Renal cortical epithelial cell (primary cell): ENCODE data around the gene HNRNPA1. TPM values are rescaled to one million over a fixed set of nuclear protein-coding genes. Genes with fewer than 3 reads are reported as not detected.
"Not testable (repeated sequence)": the region's sequence is repeated elsewhere in the genome, so short reads cannot be mapped to it uniquely, and the experiment has no call there.

Experiments used
- DNase-seq: peaks from one replicate; pipeline ENCODE4 v3.0.0-alpha.2; 2011; ENCODE audit warnings: low read depth
- total RNA-seq: library from RNA; depleted of rRNA; stranded (reverse); fragments of >200 nt; gene quantifications from 2 replicates; pipeline ENCODE4 v1.2.3, GENCODE V29; 2014

Gene HNRNPA1
- total RNA-seq, 1 donor from 2014 or later = 386 TPM

GRCh38 chr12:54276368-54276767 lies 4.2 kb upstream of the HNRNPA1 start:
- no peak for DNase-seq

GRCh38 chr12:54277823-54278276 lies 2.7 kb upstream of the HNRNPA1 start:
- peak; percentile 46 for DNase-seq

GRCh38 chr12:54279227-54279631 lies 1.3 kb upstream of the HNRNPA1 start:
- no peak for DNase-seq

GRCh38 chr12:54279632-54280467 lies 676 bp upstream of the HNRNPA1 start, which contains the start of gene CBX5:
Gene CBX5 (minus strand): TSS chr12:54280122. CDS start chr12:54257650, 22,472 bp downstream.
- DNase-seq = peak; percentile 100

DNA sequence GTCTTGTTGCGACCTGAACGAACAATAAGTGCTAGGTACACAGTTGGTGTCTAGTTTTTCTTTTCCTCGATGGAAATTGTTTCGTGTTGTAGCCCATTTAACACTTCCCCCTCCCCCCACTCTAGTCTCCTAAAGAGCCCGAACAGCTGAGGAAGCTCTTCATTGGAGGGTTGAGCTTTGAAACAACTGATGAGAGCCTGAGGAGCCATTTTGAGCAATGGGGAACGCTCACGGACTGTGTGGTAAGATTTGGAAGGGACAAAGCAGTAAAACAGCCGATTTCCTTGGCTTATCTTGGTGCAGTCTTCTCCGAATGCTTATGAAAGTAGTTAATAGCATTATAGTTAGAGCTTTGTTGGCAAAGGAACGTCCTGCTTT lies 724 bp downstream of the HNRNPA1 start:
- not testable (repeated sequence) for DNase-seq

GRCh38 chr12:54281694-54282093 lies 1.2 kb downstream of the HNRNPA1 start:
- not testable (repeated sequence) for DNase-seq

- no peak for DNase-seq
Measured at GRCh38 chr12:54282949-54283593, 2.5 kb downstream of the HNRNPA1 start.

DNA sequence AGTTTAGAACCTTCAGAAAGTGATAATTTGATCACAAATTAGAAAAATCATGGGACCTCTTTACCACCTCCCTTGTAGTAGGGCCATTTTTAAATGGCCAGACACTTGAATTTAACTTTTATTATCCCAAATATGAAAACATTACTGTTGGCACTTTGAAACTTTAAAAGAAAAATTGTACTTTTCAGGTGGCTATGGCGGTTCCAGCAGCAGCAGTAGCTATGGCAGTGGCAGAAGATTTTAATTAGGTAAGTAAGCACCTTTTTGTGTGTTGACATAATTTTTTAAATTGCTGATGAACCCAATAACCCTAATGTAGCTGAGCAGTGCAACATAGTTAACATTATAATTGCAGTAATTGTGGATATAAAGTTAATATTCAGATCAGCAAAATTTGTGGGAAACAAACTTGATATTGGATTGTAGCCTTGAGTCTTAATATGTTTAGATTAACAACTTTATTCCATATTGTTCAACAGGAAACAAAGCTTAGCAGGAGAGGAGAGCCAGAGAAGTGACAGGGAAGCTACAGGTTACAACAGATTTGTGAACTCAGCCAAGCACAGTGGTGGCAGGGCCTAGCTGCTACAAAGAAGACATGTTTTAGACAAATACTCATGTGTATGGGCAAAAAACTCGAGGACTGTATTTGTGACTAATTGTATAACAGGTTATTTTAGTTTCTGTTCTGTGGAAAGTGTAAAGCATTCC lies 3.7 kb downstream of the HNRNPA1 start:
- not testable (repeated sequence) for DNase-seq

DNA sequence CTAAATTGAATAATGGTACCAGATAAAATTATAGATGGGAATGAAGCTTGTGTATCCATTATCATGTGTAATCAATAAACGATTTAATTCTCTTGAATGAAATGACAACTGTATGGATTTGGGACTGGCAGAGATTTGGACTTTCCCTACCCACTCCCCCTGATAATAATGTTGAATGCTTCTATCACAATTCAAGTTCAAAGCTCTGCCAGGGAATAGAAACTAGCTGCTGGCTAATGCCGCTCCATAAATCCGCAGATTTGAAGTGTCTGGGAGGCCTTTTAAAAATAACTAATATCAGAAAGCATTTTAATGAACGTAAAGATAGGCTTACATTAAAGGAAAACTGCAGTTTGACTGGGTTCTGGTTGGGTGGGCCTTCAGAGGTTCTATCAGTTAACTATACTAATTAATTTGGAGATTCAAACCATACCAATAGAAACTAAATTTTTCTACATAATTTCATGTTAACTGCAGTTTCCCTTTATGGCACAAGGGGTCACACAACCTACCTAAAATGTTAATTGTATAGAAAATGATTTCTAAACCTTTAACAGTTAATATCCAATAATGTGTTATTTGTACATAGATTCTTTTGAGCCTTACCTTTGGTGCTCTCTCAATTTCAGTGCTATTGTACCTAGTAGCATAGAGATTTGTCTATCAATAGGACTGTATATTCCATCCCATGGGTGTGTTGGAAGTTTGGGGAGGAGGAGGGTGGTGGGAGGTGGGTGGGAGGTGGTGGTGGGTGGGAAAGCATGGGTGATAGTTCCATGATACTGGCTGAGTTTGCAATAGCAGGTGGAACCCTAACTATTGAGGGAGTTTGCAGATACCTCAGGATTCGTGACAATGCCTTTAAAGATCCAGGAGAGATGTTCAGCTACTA lies 4.9 kb downstream of the HNRNPA1 start:
- no peak for DNase-seq

DNA sequence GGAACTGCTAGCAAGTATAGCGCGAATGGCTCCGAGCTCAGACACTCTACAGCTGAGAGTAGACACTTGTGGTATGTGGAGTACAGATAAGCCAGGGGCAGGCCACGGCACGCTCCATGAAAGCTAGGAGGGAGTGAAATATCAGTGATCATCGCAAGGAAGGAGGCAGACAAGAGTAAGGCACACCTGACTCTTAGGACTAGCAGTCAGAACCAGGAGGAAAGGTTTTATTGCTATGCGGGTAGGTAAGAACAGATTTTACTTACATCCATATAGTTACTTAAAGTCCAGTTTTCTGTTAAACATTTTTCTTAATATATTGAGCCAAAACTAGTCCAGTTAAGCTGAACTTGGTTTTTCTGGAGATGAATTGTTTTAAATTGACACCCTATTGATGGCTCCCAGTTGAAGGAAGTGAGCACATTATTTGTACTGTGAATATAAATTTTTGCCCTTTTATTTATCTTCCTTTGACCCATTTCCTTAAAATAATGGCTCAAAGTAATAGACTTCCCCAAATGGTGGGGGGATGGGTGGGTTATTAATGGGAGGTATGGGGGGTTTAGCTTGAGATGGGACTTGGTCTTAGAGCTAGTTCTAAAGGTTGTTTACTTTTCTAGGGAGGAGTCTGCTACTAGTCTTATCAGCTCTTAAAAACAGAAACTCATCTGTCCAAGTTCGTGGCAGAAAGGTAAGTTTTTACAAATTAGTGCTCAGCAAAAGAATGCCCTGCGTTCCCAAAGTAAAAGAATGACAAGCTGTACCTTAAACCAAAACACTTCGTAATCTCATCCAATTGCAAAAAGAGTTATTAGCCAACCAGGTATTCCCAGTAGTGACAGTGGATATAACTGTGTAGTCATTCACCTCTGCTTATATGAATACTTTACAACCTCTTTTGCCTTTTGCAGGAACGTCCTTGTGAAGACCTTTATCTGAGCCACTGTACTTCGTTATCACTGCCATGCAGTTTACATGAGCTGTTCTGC lies 5.8 kb downstream of the HNRNPA1 start:
- DNase-seq = no peak

DNA sequence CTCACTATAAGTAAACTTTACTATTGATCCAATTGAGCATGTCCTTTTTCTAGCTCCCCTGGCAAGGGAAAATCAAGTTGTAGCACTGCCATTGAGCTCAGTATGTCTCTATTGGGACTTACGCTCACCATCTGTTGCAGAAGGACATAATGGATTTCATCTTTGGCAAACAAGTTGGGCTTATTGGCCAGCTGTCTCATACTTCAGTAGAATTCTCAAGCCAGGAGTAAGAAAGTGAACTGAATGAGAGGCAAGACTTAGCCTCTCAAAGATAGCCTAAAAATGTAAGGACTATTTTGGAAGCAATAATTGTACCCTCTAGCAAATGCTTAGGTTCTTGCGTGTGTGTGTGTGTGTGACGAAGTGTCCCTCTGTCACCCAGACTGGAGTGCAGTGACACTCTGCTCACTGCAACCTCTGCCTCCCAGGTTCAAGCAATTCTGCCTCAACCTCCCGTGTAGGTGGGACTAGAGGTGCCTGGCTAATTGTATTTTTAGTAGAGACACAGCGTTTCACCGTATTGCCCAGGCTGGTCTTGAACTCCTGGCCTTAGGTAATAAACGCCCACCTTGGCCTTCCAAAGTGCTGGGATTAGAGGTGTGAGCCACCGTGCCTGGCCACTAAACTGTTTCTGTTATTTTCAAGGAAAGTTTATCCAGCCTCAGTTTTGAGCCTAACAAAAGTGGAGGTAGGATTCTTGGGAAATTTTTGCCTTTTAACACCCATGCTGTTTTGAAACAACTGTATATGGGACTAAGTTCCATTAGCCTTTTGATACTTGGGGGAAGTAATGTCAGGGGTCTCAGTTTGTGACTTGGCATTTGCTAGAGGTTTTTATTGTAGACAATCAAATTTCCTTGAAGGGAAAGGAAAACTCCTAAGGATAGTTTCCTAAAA lies 7.0 kb downstream of the HNRNPA1 start:
- no peak for DNase-seq

GRCh38 chr12:54292083-54292930 lies 11.8 kb downstream of the HNRNPA1 start:
- no peak for DNase-seq

GRCh38 chr12:54292931-54293241 lies 12.4 kb downstream of the HNRNPA1 start:
- no peak for DNase-seq

DNA sequence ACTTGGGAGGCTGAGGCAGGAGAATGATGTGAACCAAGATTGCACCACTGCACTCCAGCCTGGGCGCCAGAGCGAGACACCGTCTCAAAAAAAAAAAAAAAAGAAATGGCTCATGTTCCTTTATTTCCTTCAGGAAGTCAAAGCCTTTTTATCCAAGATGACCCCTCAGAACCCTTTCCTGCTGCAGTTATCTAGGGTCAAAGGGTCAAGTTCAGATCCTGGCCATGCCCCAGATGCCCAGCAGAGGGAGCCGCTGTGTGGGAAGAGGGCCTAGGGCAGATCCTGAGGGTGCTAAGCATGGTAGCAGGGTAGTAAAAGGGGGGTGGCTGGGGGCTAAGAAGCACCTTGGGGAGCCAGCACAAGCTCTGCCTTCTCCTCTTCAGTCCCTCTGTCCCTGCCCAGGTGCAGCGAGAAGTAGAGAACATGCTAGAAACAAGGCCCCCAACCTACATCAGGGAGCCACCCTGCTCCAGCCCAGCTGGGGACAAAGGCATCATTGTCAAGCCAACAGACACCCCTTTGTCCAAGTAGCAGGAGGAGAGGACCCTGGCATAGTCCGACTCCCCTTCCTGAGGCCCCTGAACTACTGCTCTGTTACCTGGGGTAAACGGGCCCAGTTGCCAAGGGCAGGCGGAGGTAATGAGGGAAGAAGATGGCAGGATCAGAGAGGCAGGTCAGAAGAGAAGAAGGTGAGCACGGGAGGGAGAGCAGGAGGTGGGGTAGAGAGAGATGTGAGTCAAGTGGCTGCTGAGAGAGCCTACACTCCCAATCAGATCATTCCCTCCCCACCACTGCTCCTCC lies 13.8 kb downstream of the HNRNPA1 start:
- DNase-seq = no peak

DNA sequence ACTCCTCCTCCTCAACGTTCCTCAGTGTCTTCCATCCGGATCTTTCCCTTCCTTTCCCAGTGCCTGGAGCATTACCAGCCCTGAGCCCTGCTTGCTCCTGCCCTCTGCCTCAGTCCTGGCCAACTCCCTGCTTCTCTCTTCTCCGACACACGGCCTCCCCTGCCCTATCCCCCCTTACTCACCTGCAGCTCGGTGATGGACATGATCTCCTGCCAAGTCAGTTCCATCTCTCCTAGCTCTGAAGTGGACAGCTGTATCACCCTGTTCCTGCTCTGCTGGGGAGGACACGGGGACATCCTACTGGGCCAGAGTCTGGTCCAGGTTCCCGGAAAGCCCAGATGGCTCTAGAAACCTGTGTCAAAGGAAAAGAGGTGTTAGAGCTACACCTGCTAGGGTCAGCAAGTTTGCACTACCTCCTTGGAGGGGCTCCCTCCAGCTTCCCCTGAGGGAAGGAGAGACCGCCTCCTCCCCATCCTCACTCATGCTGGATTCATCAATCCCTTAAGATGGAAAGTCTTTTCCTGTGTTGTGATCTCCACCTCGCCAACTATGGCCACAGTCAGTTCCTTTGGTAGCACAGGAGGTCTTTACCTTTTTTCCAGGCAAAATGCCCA lies 14.5 kb downstream of the HNRNPA1 start:
- no peak for DNase-seq

GRCh38 chr12:54296393-54297099 lies 16.0 kb downstream of the HNRNPA1 start:
- no peak for DNase-seq
